HG03565 (cell line): ENCODE measurements around the gene NOP53.
"Not testable (repeated sequence)": the region's sequence is repeated elsewhere in the genome, so short reads cannot be mapped to it uniquely, and the experiment has no call there.

Source experiments
- ATAC-seq: cut with Tn5 transposase; IDR thresholded peaks from one replicate; pipeline ENCODE4 v1.9.1; 2021; ENCODE audit warnings: mild to moderate bottlenecking, moderate library complexity; ENCODE audit not compliant: unreplicated experiment

Gene NOP53

GRCh38 chr19:47716270-47716937, 28.9 kb upstream of the NOP53 start:
- ATAC-seq = no peak

DNA sequence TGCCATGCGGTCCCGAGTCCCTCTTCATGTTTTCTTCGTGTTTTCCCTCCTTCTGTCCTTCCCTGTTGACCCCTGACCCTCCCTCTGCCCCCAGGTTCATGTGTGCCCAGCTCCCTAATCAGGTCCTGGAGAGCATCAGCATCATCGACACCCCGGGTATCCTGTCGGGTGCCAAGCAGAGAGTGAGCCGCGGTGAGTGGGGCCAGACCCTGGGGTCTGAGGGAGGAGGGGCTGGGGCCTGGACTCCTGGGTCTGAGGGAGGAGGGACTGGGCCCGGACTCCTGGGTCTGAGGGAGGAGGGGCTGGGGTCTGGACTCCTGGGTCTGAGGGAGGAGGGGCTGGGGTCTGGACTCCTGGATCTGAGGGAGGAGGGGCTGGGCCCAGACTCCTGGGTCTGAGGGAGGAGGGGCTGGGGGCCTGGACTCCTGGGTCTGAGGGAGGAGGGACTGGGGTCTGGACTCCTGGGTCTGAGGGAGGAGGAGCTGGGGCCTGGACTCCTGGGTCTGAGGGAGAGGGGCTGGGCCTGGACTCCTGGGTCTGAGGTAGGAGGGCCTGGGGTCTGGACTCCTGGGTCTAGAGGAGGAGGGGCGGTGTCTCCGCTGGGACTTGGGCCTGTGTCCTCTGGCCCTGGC, 26.8 kb upstream of the NOP53 start:
- not testable (repeated sequence) for ATAC-seq

GRCh38 chr19:47719047-47719859, 26.1 kb upstream of the NOP53 start:
- no peak for ATAC-seq

- ATAC-seq = no peak
These were observed 24.5 kb upstream of the NOP53 start for GRCh38 chr19:47720669-47721422.

GRCh38 chr19:47723581-47723940, 21.8 kb upstream of the NOP53 start:
- no peak for ATAC-seq

DNA sequence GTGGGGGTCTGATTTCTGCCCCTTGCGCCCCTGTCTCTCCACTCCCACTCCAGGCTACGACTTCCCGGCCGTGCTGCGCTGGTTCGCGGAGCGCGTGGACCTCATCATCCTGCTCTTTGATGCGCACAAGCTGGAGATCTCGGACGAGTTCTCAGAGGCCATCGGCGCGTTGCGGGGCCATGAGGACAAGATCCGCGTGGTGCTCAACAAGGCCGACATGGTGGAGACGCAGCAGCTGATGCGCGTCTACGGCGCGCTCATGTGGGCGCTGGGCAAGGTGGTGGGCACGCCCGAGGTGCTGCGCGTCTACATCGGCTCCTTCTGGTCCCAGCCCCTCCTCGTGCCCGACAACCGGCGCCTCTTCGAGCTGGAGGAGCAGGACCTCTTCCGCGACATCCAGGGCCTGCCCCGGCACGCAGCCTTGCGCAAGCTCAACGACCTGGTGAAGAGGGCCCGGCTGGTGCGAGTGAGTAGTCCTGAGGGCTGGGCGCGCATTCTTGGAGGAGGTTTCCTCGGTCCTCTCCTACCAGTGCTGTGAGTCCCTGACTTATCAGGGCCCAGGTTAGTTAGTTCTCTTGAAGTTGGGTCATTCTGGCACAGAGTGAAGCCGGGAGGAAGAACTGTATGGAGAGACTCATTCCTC, 19.5 kb upstream of the NOP53 start:
- ATAC-seq = no peak

- no peak for ATAC-seq
These were observed 18.9 kb upstream of the NOP53 start for GRCh38 chr19:47726467-47726866.

GRCh38 chr19:47728295-47728694, 17.1 kb upstream of the NOP53 start:
- ATAC-seq = not testable (repeated sequence)

- ATAC-seq = no peak
These were observed 15.9 kb upstream of the NOP53 start for GRCh38 chr19:47729468-47729798.

DNA sequence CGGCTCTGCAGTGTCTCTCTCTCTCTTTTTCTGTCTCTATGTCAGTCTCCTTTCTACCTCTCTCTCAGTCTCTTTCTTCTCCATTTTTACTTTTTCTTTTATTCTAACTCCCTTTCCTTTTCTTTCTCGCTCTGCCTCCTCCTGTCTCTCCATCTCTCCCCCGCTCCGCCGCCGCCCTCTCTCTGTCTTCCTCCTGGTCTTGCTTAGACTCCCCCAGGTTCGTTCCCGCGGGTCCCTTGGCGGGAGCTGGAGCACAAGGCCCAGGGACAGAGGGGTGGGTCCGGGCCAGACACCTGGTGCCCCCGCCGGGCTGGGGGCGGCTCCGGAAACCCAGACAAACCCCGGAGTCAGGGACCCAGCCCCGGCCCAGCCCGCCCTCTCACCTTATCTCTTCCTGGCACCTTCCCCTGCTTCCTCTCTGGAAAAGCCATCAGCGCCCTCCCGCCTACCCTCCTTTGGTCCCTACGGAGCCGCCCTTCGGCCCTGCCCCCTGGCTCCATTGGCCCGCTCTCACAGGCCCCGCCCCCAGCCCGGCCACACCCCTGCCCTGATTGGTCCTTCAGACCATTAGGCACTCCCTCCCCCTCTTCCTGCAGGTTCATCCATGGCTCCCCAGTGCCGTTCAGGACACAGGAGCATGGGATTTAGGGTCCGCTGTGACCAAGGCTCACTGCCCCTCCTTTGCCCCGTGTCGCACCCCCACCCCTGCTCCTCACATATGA, 15.4 kb upstream of the NOP53 start:
- no peak for ATAC-seq

DNA sequence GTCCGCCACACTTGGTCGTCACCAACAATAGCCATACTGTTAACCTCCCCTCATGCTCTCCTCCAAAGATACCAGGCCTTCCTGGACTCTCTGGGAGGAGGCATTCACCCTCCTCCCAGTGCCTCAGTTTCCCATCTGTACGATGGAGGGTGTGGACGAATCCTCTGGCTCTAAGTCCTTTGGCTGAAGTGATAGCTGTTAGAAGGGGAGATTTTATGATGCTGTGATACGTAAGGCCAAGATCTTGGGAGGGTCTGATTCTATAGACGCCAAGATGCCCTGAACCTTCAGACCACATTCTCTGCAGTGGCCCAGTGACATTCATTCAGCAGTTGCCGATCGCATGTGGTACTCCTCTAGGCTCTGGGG, 14.8 kb upstream of the NOP53 start:
- no peak for ATAC-seq

GRCh38 chr19:47730910-47731309, 14.4 kb upstream of the NOP53 start:
- no peak for ATAC-seq

DNA sequence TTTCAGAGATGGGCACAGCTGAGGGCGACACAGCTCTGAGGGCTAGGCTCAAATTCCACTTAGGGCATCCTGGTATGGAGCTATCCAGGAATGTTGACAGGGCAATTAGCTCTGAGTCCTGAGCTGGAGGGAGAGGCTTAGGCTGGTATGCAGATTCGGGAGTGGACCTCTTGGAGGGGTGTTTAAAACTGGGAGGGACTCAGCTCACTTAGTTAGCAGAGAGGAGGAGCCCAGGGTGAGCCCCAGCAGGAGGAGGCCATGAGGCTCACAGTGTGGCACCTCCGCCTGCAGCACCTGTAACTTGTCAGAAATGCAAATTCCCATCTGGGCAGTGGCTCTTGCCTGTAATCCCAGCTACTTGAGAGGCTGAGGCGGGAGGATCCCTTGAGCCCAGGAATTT, 10.2 kb upstream of the NOP53 start:
- no peak for ATAC-seq

DNA sequence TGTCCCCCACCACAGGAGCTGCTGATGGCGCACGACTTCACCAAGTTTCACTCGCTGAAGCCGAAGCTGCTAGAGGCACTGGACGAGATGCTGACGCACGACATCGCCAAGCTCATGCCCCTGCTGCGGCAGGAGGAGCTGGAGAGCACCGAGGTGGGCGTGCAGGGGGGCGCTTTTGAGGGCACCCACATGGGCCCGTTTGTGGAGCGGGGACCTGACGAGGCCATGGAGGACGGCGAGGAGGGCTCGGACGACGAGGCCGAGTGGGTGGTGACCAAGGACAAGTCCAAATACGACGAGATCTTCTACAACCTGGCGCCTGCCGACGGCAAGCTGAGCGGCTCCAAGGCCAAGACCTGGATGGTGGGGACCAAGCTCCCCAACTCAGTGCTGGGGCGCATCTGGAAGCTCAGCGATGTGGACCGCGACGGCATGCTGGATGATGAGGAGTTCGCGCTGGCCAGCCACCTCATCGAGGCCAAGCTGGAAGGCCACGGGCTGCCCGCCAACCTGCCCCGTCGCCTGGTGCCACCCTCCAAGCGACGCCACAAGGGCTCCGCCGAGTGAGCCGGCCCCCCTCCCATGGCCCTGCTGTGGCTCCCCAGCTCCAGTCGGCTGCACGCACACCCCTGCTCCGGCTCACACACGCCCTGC, 4.4 kb upstream of the NOP53 start:
- ATAC-seq = no peak

GRCh38 chr19:47741544-47742140, 3.7 kb upstream of the NOP53 start:
- no peak for ATAC-seq

GRCh38 chr19:47742634-47743033, 2.7 kb upstream of the NOP53 start:
- no peak for ATAC-seq

GRCh38 chr19:47746129-47746528, 783 bp downstream of the NOP53 start:
- not testable (repeated sequence) for ATAC-seq

DNA sequence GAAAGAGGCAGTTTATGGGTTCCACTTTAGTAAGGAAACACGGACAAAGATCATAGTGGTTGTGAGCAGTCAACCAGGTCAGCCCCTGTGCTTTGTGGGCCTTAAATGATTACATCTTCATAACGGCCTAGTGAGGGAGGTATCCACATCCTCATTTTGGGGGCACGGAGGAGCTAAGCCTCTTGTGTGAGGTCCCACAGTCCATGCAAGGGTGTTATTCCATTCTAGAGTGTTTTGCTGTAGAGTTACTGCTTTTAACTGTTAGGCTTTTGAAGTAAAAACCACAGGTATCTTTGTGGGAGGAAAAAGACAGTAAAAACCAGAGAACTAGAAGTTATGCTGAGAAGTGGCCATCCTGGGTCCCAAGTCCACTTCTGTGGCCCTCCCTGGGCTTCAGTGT, 4.0 kb downstream of the NOP53 start:
- no peak for ATAC-seq

DNA sequence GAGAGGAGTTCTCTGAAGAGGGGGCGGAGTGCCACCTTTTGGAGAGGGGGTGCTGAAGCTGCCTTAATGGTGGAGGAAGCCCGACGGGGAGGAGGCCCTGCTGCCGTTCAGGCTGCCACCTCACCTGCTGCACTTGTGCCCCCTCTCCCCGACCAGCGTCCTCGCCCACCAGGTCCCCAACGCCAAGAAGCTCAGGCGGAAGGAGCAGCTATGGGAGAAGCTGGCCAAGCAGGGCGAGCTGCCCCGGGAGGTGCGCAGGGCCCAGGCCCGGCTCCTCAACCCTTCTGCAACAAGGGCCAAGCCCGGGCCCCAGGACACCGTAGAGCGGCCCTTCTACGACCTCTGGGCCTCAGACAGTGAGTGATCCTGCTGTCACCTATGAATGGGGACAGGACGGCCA, 5.4 kb downstream of the NOP53 start:
- no peak for ATAC-seq
